HG03025 (cell line): ENCODE measurements around the gene PLA2G4C.
"Not testable (repeated sequence)": the region's sequence is repeated elsewhere in the genome, so short reads cannot be mapped to it uniquely, and the experiment has no call there.

Source experiments
- ATAC-seq: cut with Tn5 transposase; IDR thresholded peaks from one replicate; pipeline ENCODE4 v1.9.1; 2021; ENCODE audit warnings: mild to moderate bottlenecking, moderate library complexity; ENCODE audit not compliant: unreplicated experiment, low FRiP score

The PLA2G4C gene

DNA sequence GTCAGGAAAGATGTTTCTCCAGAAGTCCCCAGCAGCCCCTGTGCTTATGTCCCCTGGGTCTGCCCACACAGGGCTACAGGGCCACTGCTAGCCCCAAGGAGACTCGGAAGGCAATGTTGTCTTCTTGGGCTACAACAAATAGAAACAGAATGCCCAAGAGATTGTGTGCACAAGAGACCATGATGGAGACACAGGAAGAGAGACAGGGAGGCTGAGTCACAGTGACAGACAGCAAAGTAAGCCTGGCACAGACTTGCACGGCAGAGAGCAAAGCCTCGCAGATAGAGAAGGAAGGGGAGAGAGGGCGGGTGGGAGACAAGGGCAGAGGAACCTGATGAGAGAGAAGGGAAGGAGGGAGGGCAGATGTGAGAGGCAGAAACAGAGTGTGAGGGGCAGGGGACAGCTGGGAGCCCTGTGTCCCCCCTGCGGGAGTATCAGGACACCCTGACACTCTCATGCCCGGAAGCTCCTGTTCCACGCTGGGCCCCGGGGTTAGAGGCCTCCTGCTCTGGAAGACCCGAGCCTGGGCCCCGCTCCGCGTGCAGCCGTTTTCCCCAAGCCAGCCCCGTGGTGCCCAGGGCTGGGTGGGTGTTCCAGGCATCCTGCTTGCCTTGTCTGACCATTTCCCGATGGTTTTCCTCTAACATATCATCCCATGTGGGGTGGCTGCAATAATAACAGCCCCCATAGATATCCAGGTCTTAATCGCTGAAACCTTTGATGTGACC, 2.7 kb upstream of the PLA2G4C start:
- ATAC-seq = no peak

DNA sequence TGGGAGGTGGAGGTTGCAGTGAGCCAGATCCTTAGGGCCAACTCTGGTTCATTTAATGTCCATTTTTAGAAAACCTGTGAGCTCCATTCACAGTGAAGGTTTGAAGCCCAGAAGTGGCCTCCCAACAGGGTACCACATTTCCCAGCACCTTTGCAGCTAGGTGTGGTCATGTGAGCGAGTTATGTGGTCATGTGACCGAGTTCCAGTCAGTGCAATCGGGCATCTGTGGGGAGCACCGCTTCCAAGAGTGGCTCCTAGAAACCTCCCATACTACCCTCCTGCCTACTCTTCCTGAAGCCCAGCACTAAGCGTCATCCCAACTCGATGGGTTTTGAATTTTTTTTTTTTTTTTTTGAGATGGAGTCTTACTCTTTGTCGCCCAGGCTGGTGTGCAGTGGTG, 663 bp upstream of the PLA2G4C start:
- no peak for ATAC-seq

DNA sequence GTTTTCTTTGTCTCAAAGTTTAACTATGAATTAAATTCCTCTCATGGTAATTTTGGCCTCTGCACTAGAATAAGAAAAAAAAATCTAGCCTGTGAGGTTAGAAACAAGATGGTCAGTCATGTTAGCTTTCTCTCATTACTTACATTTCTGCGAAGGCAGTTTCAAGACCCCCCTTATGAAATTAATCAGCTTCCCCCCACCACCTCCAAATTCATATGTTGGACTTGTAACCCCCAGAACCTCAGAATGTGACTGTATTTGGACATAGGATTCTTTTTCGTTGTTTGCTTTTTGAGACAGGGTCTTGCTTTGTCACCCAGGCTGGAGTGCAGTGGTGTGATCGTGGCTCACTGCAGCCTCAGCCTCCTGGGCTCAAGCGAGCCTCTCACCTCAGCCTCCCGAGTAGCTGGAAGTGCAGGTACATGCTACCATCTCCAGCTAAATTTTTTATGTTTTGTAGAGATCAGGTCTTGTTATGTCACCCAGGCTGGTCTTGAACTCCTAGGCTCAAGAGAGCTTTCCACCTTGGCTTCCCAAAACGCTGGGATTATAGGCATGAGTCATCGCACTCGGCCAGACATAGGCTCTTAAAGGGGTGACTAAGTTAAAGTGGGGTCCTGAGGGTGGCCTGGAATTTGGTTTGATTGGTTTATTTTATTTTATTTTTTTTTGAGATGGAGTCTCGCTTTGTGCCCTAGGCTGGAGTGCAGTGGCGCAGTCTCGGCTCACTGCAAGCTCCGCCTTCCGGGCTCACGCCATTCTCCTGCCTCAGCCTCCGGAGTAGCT, 1.4 kb downstream of the PLA2G4C start:
- ATAC-seq = no peak

DNA sequence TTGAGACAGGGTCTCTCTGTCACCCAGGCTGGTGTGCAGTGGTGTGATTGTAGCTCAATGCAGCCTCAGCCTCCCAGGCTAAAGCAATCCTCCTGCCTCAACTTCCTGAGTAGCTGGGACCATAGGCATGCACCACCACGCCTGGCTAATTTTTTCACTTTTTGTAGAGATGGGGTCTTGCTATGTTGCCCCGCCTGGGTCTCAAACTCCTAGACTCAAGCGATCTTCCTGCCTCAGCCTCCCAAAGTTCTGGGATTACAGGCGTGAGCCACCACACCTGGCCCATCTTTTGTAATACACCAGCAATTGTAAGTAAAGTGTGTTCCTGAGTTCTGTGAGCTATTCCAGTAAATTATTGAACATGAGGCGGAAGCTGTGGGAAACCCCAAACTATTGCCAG, 6.7 kb downstream of the PLA2G4C start:
- ATAC-seq = no peak

DNA sequence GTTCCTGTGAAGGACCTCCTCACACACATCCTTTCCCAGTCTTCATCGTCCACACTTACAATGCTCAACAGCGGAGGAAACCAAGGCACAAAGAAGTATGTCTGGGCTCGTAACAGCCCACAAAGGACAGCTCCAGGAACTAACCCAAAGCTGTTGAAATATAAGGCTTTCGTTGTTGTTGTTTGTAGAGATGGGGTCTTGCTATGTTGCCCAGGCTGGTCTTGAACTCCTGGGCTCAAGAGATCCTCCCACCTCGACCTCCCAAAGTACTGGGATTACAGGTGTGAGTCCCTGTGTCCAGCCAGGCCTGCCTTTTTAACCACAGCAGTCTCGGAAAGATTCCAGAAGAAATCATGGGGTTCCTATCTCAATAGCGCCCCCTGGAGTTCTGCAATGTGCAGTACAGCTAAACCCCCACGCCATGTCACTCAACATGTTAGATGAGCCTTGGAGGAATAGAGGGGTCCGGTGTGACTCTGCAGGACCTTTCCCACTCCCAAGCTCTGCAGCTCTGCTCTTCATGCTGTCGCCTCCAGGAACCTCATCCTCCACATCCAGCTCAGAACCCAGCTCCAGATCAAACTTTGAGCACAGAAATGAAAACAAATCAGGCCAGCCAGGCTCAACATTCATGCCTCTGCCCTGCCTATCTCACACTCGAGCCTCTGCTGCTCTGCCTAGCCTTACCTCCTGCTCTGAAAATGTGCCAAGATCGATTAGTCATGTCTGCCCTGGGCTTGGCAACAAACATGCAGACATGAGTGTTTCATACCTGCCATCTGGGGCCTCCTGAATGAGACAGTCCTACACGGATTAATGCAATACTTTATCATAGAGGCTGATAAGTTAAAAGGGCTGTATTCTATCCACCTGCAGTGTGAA, 7.5 kb downstream of the PLA2G4C start:
- ATAC-seq = no peak

DNA sequence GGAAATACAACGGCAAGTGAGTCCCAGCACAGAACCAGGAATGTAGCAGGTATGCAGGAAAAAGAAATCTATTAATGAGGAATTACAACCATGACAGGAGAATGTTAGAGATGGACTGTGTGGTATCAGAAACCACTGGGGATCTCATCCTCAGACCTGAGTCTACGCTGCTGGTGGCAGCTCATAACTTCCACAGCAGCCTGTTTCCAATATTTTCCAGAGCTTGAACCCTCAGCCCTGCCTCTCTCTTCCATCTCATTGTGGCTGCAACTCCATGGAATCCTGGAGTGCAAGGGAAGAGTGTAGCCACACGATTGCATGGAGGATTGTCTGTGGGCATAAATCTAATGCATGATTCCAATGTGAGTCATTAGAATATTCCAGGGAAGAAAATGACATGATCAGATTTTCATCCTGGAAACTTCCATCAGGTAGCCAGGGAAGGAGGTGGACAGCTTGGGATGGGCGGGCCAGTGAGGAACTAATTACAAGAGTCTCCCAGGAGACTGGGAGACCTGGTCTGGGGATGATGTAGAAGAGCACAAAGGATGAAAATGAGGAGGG, 14.9 kb downstream of the PLA2G4C start:
- ATAC-seq = no peak

DNA sequence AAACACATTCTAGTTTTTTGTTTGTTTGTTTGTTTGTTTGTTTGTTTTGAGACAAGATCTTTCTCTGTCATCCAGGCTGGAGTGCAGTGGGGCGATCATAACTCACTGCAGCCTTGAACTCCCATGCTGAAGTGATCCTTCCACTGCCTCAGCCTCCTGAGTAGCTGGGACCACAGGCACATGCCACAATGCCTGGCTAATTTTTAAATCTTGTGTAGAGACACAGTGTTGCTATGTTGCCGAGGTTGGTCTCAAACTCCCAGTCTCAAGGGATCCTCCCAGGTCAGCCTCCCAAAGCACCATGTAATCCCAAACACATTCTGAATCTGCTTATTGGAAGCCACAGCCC, 15.8 kb downstream of the PLA2G4C start:
- no peak for ATAC-seq

DNA sequence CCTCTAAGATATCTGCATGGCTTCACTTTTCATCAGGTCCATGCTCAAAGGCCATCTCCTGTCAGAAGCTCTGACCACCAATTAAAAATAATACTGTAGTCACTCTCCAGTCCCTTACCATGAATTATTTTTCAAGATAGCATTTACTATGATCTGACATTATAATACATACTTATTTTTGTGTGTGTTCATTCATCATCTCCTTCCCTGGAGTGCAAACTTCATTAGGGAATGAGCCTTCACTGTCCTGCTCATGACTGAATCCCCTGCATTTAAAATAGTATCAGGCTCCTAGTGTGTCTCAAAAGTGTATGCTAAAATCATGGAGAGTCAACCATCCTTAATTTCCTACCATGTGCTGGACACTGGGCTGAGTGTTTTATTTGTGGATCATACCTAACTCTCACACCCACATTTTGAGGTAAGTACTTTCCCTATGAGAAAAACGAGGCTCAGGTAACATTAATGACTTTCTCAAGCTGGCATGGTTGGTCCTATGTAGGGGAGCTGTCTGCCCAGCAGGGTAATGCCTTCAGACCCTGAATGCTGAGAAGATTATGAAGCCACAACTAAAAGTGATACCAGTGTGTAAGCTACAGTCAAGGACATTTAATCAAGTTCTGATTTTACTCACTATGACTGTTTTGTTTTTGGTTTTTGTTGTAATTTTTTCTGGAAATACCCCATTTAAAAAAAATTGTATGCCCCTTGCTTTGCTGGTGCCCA, 16.3 kb downstream of the PLA2G4C start:
- no peak for ATAC-seq

DNA sequence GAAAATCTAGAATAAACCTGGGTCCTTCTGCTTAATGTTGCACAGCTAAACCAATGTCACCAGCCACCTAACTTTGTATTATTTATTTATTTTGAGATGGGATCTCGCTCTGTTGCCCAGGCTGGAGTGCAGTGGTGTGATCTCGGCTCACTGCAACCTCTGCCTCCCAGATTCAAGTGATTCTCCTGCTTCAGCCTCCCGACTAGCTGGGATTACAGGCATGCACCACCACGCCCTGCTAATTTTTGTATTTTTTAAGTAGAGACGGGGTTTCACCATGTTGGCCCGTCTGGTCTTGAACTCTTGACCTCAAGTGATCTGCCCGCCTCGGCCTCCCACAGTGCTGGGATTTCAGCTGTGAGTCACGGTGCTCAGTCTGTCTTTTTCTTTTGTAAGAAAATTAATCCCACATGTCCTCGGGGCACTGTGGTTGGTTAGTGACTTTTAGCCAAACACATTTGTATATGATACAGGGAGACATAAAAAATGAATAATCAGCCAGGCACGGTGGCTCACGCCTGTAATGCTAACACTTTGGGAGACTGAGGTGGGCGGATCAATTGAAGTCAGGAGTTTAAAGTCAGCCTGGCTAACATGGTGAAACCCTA, 19.4 kb downstream of the PLA2G4C start:
- not testable (repeated sequence) for ATAC-seq

DNA sequence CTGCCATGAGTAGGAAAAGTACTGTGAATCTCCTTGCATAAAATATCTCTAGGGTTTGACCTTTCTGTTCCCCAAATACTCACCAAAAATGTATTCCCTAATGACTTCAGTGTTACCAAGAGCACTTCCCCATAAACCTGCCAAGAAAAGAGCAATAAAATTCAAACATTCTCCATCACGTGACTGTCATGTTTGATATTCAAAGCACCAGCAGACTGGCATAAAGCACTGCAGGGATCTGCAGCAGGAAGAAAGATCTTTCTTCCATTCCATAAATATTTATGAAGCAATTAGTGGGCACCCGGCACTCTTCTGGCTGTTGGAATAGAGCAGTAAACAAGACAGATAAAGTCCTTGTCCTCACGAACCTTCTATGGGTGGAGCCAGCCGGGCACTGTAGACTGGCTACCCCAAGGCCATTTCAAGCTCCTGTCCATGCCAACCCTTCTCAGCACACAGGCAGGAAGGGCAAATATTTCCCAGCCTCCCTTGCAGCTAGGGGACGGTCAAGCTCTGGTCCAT, 20.3 kb downstream of the PLA2G4C start:
- no peak for ATAC-seq

DNA sequence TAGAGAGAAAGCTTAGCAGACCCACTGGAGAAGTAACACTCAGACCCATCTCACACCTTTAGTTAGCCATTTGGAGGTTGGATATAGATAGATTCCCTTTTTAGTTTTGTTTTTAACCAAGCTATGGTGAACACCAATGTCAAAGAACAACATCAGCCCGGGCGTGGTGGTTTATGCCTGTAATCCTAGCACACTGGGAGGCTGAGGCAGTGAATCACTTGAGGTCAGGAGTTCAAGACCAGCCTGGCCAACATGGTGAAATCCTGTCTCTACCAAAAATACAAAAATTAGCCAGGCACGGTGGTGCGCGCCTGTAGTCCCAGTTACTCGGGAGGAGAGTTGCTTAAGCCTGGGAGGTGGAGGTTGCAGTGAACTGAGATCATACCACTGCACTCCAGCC, 21.6 kb downstream of the PLA2G4C start:
- ATAC-seq = not testable (repeated sequence)

DNA sequence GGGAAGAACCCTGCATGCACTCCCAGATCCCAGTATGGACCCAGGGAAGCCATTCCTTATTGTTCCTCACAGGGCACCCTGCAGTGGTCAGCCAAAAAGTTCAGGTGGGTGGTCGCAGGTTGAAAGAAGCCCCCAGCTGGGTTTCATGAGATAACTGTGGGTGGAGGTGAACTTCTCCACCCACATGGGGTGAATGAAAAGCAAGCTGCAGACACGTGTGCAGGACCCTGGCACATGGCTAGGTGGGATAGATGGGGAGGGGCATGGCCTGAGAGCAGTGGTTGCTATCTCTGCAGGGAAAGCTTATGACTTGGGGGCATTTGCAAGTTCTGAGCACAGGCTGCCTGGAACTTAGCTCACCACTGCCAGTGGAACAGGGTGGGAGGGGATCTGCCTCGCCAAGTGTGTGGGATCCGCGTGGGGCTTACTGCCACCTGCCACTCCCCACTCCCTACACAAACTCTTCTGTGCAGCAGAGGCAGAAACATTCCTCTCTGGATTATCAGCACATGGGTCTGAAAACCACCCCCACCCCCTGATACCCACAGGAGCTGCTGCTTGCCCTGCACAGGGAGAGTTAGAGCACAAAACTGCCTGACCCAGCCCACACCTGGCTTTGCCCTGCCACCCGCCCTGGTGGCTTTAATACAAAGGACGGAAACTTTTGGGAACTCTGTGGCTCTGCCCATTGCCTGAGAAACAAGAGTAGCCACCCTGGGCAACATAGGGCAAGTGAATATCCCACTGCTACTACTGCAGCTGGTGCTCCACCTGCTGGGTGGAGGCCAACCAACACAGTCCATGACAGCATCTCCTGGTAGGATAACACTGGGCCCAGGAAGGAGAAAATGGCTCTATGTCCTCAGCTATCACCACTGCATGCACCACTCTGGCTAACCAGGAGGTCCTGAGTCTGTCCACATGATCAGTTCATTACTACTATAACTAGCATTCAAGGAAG, 24.4 kb downstream of the PLA2G4C start:
- no peak for ATAC-seq

DNA sequence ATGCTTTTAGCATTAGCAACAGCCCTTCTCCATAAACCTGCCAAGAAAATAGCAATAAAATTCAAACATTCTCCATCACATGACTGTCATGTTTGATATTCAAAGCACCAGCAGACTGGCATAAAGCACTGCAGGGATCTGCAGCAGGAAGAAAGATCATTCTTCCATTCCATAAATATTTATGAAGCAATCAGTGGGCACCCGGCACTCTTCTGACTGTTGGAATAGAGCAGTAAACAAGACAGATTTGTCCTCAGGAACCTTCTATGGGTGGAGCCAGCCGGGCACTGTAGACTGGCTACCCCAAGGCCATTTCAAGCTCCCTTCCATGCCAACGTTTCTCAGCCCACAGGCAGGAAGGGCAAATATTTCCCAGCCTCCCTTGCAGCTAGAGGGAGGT, 25.5 kb downstream of the PLA2G4C start:
- no peak for ATAC-seq

DNA sequence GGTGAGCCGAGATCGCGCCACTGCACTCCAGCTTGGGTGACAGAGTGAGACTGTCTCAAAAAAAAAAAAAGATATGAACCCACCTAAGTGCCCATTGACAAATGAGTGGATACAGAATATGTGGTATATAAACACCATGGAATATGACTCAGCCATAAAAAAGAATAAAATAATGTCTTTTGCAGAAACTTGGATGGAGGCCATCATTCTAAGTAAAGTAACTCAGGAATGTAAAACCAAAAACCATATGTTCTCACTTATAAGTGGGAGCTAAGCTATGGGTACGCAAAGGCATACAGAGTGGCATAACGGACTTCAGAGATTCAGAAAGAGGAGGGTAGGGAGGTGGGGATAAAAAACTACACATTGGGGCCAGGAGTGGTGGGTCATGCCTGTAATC, 29.5 kb downstream of the PLA2G4C start:
- ATAC-seq = no peak

DNA sequence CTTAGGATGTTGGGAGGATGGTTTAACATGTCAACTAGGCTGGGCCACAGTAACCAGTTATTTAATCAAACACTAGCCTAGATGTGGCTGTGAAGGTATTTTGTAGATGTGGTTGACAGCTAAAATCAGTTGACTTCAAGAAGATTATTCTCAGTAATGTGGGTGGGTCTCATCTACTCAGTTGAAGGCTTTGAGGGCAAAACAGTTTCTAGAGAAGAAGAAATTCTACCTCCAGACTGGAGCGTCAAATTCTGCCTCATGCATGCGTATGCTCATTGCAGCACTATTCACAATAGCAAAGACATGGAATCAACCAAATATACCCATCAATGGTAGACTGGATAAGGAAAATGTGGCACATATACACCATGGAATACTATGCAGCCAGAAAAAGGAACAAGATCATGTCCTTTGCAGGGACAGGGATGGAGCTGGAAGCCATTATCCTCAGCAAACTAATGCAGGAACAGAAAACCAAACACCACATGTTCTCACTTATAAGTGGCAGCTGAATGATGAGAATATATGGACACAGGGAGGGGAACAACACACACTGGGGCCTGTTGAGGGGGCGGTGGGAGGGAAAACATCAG, 40.3 kb downstream of the PLA2G4C start:
- ATAC-seq = not testable (repeated sequence)

DNA sequence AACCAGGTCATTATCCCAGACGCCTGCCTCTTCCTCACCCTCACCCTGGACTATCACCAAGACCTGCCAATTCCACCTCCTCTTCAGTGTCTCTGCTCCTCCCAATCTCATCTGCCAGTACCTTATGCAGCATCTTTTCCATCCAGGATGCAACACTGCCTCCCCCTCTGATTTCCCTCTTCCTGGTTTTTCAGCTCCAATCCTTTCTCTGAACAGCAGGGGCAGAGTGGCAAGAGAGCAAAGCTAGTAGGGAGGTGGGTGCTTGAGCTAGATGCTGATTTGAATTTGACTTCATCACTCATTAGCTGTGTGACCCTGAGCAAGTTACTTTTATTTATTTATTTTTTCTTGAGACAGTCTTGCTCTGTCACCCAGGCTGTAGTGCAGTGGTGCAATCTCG, 41.2 kb downstream of the PLA2G4C start:
- no peak for ATAC-seq

DNA sequence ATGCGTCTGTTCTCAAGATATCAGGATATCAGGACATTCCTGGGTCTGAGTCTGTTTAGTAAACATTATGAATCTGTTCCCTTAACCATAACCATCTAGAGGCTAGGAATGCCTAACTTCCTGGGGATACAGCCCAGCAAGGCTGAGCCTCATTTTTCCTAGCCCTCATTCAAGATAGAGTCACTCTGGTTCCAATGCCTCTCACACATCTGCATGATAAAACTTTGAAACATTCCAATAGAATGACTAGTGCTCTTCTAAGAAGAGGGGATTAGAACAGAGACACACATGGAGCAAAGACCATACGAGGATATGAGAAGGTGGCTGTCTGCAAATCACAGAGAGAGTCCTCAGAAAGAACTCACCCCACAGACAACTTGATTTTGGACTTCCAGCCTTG, 46.1 kb downstream of the PLA2G4C start:
- ATAC-seq = no peak
